ENCODE data around the gene SLC22A2.
"Not testable (repeated sequence)": the region's sequence is repeated elsewhere in the genome, so short reads cannot be mapped to it uniquely, and the experiment has no call there.

SLC22A2 gene

DNA sequence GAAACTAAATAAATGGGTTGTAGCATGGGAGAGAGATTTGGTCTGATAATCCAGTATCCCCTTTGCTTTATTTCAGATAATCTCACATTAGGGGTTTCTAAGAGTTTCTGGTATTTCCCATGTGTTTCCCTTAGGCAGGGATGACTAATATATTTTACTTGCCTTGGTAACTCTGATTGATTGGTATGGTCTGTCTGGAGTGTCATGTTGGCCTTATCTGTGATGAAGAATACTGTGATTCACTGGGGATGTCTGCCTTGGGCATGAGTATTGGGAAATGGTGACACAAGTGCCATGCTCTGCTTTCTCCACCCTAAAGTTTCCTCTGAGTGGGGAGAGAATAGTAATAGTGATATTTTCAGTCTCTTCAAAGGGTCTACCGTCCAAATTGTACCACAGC lies 10.1 kb downstream of the SLC22A2 start:
- DNase-seq (ENCODE audit: low spot score) = no peak

DNA sequence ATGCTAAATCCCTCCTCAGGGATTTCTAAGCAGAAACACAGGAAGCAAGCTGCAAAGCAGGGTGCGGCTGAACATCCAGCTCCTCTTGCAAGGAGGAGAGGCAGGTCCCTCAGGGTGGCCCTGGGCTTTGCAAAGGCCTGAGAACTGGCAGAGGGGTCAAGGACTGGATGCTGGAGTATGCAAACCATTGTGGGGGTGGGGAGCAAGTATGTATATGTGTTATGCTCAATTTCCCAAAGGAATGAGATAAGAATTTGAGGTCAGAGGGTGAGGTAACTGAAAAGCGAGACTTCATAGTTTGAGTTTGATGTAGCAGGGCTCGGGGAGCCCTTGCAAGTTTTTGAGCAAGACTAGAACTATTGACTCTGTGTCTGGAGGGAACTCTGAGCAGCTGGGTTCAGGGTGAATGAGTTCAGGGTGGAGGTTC lies 11.2 kb downstream of the SLC22A2 start:
- no peak for DNase-seq (ENCODE audit: low spot score)

DNA sequence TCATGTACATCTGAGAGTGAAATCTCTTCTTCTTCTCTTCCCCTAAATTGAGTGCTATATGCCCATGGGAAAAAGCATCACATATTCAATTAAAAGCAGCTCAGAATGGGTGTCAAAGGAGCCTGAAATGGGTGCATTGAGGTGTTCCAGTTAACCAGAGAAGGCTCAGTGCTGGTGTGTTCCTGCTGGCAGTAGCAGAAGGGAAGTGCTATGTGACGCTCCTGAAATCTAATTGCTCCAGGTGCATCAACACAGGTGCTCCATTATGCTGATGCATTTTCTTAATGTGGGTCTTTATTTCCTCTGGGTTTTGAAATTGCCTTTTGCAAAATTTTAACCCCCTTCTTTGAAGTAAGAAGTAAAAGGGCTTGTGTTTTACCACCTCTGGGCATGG lies 17.9 kb downstream of the SLC22A2 start:
- no peak for DNase-seq (ENCODE audit: low spot score)

DNA sequence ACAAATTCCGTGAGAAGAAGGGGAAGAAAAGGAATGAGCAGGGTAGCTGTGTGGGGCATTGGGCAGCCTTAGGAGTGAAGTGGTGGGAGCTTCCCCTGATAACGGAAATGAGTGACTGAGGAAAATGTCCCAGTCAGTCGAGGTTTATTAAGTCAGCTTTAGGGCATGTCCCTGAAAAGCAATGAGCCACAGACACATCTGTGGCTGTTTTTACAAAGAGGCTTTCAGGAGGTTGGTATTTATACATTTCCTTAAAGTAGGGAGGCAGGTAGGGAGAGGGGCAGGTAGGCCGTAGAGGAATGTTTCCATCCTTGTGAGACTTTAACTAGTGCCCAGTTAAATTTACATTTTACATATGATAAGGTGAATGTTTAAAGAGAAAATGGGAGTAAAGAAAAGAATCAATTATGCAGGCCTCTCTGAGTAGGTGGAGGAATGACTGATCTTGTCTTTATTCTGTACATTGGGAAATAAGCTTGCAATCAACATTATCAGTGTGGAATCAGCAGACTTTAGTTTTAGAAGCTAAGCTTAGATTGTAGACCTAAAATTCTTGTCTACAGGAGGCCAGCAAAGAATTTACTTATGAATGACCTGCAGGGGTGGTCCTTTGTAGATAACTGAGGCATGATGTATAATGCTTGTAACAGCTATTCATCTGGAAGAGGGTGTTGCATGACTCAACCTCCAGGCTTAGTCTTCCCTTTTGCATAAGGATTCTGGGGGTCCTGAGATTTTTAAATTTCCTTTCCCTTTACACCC lies 18.5 kb downstream of the SLC22A2 start:
- DNase-seq (ENCODE audit: low spot score) = no peak

DNA sequence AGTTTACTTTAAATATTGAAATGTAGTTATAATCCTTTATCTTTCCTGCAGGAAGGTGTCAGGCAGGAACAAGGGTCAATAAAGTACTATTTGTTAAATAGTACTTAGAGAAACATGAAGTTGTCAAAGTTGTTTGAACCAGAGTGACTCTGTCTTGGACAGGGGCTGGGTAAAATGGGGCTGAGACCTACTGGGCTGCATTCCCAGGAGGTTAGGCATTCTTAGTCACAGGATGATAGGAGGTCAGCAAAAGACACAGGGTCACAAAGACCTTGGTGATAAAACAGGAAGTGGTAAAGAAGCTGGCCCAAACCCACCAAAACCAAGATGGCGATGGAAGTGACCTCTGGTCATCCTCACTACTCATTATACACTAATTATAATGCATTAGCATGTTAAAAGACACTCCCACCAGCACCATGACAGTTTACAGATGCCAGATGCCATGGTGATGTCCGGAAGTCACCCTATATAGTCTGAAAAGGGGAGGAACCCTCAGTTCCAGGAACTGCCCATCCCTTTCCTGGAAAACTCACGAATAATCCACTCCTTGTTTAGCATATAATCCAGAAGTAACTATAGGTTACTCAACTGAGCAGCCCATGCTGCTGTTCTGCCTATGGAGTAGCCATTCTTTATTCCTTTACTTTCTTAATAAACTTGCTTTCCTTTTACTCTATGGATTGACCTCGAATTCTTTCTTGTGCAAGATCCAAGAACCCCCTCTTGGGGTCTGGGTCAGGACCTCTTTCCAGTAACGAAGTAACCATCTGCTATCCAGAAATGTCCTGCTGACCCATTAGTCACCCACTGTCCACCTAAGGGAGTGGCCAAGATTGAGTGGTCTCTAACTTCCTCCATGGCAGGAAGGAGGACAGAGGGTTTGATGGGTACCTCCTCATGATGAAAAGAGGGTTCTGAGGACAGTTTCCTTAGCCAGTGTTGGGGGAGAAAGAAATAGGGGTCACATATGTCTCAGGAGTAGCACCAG lies 19.6 kb downstream of the SLC22A2 start:
- DNase-seq (ENCODE audit: low spot score) = no peak

DNA sequence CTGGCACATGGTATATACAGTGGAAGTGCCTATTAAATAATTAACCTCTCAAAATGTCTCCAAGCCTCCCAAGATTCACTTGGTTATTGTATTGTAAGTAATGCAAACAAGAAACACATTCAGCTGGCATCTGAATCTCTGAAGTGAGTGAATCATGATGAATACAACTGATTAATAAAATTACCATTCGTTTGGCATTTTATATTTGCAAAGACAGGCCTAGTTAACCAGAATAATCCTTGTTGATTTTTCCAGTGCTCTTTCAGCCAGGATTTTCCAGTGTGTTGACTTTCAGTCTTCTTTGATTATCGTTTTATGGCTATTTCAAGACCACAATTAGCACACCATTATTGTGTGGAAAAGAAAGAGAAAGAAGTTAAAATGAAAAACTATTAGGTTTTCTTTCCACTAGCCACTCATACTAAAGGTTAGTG lies 20.3 kb downstream of the SLC22A2 start:
- no peak for DNase-seq (ENCODE audit: low spot score)

DNA sequence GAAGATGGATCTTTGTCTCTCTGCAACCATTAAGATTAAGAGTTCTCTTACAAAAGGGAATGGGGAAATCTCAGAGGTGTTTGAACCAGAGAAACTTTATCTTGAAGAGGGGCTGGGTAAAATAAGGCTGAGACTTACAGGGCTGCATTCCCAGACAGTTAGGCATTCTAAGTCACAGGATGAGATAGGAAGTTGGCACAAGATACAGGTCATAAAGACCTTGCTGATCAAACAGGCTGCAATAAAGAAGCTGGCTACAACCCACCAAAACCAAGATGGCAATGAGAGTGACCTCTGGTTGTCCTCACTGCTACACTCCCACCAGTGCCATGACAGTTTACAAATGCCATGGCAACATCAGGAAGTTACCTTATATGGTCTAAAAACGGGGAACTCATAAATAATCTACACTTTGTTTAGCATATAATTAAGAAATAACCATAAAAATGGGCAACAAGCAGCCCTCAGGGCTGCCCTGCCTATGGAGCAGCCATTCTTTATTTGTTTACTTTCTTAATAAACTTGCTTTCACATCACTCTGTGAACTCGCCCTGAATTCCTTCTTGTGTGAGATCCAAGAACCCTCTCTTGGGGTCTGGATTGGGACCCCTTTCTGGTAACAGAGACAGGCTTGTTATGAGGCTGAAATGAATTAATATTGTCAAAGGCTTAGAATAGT lies 20.9 kb downstream of the SLC22A2 start:
- DNase-seq (ENCODE audit: low spot score) = not testable (repeated sequence)

DNA sequence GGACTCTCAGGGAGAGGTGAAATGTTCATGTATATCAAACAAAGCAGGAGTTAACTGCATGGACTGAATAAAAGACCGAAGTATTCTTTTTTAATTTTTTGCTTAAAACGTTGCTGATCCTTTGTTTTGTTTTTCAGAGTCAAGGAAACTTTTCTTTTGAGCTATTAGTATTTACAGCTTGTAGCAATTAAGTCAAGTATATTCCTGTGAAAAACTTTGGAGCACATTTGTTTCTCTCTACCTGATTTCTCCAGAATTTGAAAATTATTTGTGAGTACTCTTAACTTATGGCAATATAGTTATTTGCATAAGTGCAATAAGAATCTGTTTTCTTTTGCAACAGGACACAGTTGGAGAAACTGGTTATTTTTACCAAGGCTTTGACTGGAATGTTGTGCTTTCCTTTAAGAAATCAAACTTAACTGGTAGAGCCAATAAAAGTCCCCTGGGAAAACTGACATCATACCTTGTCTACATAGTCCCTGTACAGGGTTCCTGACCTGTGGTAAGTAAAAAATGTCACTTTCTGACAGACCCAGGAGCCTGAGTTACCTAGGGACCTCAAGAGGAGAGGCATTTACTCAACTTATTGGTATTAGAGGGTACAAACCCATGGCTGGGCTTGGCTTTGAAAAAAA lies 22.3 kb downstream of the SLC22A2 start:
- DNase-seq (ENCODE audit: low spot score) = not testable (repeated sequence)

DNA sequence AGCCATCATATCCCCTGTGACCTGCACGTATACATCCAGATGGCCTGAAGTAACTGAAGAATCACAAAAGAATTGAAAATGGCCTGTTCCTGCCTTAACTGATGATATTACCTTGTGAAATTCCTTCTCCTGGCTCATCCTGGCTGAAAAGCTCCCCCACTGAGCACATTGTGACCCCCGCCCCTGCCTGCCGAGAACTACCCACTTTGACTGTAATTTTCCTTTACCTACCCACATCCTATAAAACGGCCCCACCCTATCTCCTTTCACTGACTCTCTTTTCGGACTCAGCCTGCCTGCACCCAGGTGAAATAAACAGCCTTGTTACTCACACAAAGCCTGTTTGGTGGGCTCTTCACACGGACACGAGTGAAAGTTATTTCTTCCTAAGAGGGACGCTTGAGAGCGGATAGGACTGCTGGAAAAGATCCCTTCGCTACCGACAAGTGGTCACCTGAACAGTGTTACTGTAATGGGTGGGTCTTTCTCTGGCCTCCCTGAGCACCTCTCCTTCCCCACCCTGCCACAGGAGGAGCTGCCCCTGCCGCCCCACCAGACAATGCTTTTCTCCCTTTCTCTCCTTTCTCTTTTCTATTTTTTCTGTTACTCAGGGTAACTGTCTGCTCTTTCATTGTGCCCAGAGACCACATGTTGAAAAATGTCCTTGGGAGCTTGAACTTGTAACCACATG lies 24.5 kb downstream of the SLC22A2 start:
- not testable (repeated sequence) for DNase-seq (ENCODE audit: low spot score)

DNA sequence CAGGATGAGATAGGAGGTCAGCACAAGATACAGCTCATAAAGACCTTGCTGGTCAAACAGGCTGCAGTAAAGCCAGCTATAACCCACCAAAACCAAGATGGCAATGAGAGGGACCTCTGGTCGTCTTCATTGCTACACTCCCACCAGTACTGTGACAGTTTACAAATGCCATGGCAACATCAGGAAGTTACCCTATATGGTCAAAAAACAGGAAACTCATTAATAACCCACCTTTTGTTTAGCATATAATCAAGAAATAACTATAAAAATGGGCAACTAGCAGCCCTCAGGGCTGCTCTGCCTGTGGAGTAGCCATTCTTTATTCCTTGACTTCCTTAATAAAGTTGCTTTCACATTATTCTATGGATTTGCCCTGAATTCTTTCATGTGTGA lies 30.9 kb downstream of the SLC22A2 start:
- DNase-seq (ENCODE audit: low spot score) = no peak

DNA sequence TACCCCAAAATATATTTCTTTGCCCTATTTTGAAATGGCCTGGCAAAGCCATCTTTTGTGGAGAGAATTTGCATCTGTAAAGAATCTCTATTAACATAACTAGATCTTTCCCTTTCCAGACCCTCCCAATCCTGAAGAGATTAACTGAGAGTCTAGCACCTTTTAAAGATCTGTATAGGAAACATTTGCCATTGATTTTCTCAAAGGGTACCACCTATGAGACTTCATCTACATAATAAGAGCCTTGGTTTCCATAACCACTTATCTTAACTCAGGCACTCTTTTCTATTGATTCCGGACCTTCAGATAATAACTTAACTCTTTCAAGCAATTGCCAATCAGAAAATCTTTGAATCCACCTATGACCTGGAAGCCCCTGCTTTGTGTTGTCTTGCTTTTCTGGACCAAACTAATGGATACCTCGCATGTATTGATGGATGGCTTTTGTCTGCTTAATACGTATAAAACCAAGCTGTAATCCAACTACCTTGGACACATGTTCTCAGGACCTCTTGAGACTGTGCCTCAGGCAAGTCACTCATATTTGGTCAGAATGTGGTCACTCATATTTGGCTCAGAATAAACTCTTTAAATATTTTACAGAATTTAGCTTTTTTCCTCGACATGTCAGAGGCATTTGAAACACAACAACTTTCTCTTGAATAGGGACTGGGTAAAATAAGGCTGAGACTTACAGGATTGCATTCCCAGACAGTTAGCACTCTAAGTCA lies 31.4 kb downstream of the SLC22A2 start:
- no peak for DNase-seq (ENCODE audit: low spot score)

DNA sequence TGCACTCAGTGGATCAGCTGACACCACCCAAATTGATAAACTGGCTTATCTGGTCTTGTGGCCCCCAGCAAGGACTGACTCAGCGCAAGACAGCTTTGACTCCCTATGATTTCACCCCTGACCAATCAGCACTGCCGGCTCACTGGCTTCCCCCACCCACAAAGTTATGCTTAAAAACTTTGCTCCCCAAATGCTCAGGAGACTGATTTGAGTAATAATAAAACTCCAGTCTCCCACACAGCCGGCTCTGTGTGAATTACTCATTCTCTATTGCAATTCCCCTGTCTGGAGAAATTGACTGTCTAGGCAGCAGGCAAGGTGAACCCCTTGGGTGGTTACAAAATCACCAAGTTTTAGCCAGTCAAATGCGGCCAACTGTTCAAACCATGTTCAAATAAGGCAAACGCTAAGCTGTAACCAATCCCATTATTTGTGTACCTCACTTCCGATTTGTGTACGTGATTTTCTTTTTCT lies 32.5 kb downstream of the SLC22A2 start:
- peak; percentile 39 for DNase-seq (ENCODE audit: low spot score)

DNA sequence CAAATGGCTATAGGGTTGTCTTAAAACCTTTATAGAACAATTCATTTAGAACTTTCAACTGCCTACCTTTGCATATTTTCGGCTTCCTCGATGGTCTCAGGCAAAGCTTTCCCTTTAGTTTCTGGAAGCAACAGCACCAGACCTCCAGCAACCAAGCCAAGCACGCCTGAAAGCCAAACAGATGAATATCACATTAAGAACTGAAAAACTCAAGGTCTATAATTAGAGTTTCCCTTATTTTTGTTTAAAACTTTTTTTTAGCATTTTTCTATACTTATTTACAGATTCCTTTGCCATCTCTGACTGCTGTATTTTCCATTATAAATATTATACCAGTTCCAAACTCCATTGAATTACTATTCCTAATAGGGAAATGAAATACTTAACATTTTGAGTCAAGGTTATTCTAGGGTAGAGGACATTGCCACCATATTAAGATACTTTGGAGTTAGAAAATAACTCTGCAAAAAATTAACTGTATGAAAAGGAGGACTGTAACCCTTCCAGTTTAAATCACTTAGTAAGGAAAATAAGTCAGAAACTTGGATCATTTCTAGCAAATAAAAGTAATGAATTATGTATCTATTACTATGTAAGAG lies 33.9 kb downstream of the SLC22A2 start:
- no peak for DNase-seq (ENCODE audit: low spot score)

DNA sequence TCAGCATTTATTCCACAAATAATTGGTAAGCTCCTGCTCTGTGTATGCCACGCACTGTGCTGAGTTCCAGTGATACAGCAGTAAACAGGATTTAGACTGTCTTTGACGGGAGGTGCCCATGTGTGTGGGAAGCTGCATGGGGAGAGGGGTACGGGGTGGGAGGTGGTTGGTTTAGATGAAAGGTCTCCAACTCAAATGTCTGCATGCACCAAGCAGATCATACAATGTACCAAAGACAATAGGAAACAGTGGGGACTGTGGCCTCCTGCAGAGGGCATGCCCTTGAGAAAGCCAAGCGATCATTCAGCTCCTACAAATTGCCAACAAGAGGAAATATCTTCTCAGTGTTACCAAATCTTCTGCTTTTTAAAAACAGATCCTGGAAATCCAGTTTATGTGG lies 36.1 kb downstream of the SLC22A2 start:
- no peak for DNase-seq (ENCODE audit: low spot score)

DNA sequence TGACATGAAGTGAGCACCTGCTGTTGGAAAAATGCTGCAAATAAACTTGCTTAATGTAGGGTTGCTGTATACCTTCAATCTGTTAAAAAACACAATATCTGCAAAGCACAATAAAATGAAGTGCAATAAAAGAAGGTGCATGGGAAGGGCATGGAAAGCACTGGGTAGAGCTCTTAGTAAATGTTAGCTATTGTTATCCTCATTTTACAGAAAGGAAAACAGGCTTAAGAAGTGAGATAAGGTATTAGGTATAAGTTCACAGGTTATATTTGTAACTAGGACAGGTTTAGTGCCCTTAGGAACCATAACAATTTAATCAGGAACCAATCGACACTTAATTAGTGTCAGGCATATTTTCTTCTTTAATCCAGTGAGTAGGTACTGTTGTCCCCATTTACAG lies 36.7 kb downstream of the SLC22A2 start:
- no peak for DNase-seq (ENCODE audit: low spot score)

DNA sequence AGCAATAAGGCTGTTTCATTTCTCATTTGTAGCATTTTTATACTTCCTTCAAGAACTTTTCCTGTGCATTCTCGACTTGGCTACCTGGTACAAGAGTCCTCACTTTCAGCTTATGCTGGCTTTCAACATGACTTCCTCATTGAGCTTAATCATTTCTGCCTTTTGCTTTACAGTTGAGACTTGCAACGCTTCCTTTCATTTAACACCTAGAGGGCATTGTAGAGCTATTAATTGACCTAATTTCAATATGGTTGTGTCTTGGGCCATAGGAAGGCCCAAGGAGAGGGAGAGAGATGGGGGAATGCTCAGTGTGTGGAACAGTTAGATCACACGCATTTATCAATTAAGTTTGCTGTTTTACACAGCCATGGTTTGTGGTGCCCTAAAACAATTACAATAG lies 37.2 kb downstream of the SLC22A2 start:
- no peak for DNase-seq (ENCODE audit: low spot score)

DNA sequence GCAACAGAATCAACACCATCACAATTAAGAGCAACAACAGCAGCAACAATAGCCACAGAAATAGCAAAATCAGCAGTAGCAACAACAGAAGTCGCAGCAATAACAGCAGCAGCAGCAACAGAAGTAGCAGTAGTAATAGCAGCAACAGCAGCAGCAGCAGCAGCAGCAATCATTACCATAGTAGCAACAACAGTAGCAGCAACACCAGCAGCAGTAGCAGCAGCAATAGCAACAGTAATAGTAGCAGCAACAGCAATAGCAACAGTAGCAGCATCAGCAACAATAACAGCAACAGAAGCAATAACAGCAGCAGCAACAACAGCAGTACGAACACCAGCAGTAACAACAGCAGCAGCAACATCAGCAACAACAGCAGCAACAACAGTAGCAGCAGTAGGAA lies 39.8 kb downstream of the SLC22A2 start:
- no peak for DNase-seq (ENCODE audit: low spot score)

DNA sequence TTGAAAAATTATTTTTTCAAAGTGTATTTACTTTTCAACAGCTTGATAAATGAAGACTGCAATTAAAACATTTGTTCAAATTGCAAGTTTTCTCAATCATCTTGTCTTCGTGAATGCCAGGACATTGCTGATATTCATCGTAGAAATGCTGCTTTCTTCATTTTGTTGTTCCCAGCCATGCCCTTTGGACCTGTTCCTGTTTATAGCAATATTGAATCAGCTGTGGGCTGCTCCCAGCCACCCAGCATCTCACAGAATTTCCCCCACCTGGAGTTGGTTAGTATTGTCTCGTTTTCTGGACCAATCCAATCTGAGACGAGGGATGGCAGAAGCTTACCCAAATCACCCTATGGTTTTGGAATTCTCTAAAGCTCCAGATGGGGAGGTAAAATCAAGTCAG lies 40.8 kb downstream of the SLC22A2 start:
- DNase-seq (ENCODE audit: low spot score) = no peak

DNA sequence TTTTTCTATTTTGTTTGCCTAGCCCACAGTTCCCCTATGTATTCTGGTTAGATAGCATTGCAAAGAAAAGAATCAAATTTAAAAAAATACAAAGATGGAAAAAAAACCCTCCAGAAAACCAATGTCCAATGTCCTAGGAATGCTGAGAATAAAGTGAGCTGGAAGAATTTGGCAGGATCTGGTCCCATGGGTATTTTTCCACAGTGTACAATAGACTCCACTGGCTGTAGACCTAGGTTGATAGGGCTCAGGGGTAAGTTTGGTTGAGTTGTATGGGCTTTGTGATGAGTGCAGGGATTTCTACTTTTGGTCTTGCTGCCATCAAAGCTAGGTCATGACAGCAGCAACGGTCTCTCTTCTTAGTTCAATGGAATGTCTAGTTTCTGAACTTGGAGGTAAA lies 41.5 kb downstream of the SLC22A2 start:
- no peak for DNase-seq (ENCODE audit: low spot score)

DNA sequence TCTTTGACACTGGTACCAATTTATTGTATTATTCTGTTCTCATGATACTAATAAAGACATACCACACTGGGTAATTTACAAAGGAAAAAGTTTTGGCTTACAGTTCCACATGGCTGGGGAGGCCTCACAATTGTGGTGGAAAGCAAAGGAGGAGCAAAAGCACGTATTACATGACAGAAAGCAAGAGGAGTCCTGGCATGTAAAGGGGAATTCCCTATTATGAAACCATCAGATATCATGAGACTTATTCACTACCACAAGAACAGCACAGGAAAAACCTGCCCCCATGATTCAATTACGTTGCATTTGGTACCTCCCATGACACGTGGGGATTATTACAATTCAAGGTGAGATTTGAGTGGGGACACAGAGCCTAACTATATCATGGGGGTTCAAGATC lies 43.4 kb downstream of the SLC22A2 start:
- no peak for DNase-seq (ENCODE audit: low spot score)

Data from activated CD4-positive, alpha-beta T cell treated with anti-CD3 and anti-CD28 coated beads, Interleukin-2, Interleukin-4, amounts not matched to agents 100 ng/mL and 50 ng/mL, durations not matched to agents 16 hours and 8 hours (primary cell).